BLaER1 (cell line): ENCODE data around the gene GNB5.
"Not testable (repeated sequence)": the region's sequence is repeated elsewhere in the genome, so short reads cannot be mapped to it uniquely, and the experiment has no call there.

Experiments
- H3K27ac ChIP-seq: shearing (Covaris generic); formaldehyde crosslinking; 2 replicates; pipeline ENCODE4 v1.8.1; 2022
- H3K27me3 ChIP-seq: shearing (Covaris generic); formaldehyde crosslinking; 2 replicates; pipeline ENCODE4 v1.8.1; 2022
- H3K36me3 ChIP-seq: shearing (Covaris generic); formaldehyde crosslinking; 2 replicates; pipeline ENCODE4 v1.8.1; 2022
- H3K4me1 ChIP-seq: shearing (Covaris generic); formaldehyde crosslinking; 2 replicates; pipeline ENCODE4 v1.8.1; 2022
- H3K4me2 ChIP-seq: shearing (Covaris generic); formaldehyde crosslinking; 2 replicates; pipeline ENCODE4 v1.8.1; 2022
- H3K4me3 ChIP-seq: shearing (Covaris generic); formaldehyde crosslinking; 2 replicates; pipeline ENCODE4 v1.8.1; 2022
- H3K9ac ChIP-seq: shearing (Covaris generic); formaldehyde crosslinking; 2 replicates; pipeline ENCODE4 v1.8.1; 2022
- H3K9me3 ChIP-seq: shearing (Covaris generic); formaldehyde crosslinking; 2 replicates; pipeline ENCODE4 v1.8.1; 2022
- H4K20me1 ChIP-seq: shearing (Covaris generic); formaldehyde crosslinking; 2 replicates; pipeline ENCODE4 v1.8.1; 2022
- Cebpa-rat ChIP-seq: shearing (Covaris generic); IDR thresholded peaks from 2 replicates; pipeline ENCODE4 v1.8.1; 2022

The GNB5 gene

GRCh38 chr15:52097180-52097579 is 94.0 kb downstream of the GNB5 start:
- H3K9me3 ChIP-seq, result no peaks in the 10 kb centered on the region; the same call in 1 of the 2 replicates
- H3K36me3 ChIP-seq, result no peaks in the 10 kb centered on the region
- no peak overlapping the region for H3K4me2 ChIP-seq
- H3K27ac ChIP-seq, result no peak overlapping the region
- H3K4me3 ChIP-seq, result no peak overlapping the region
- no peaks in the 10 kb centered on the region for H4K20me1 ChIP-seq
- TF ChIP-seq Cebpa-rat, result no peak
- peaks cover 5% of the 10 kb centered on the region for H3K4me1 ChIP-seq
- no peak overlapping the region for H3K9ac ChIP-seq
- no peaks in the 10 kb centered on the region for H3K27me3 ChIP-seq

- H3K36me3 ChIP-seq, H3K4me2 ChIP-seq, H3K4me3 ChIP-seq, H3K9me3 ChIP-seq, H4K20me1 ChIP-seq, H3K4me1 ChIP-seq, H3K27ac ChIP-seq, H3K9ac ChIP-seq, H3K27me3 ChIP-seq: not testable (repeated sequence)
Observed at GRCh38 chr15:52096536-52096935, 94.7 kb downstream of the GNB5 start.

GRCh38 chr15:52095597-52096262 is 95.5 kb downstream of the GNB5 start:
- TF ChIP-seq Cebpa-rat, result no peak
- Histone ChIP-seq H3K4me2 (no peak overlapping the region), H3K4me1 (no peaks in the 10 kb centered on the region), H3K27ac (no peak overlapping the region), H3K9ac (no peak overlapping the region), H3K27me3 (no peaks in the 10 kb centered on the region), H3K36me3 (no peaks in the 10 kb centered on the region), H3K9me3 (peaks cover 12% of the 10 kb centered on the region), H3K4me3 (no peak overlapping the region), H4K20me1 (no peaks in the 10 kb centered on the region)

GRCh38 chr15:52094811-52095584 is 96.2 kb downstream of the GNB5 start:
- no peak overlapping the region for H3K27ac ChIP-seq
- TF ChIP-seq Cebpa-rat, result no peak
- no peak overlapping the region for H3K9ac ChIP-seq
- no peaks in the 10 kb centered on the region for H3K4me1 ChIP-seq
- H3K36me3 ChIP-seq, result no peaks in the 10 kb centered on the region
- H3K4me2 ChIP-seq, result no peak overlapping the region
- H3K9me3 ChIP-seq, result peaks cover 19% of the 10 kb centered on the region
- no peaks in the 10 kb centered on the region for H4K20me1 ChIP-seq
- H3K27me3 ChIP-seq, result no peaks in the 10 kb centered on the region
- no peak overlapping the region for H3K4me3 ChIP-seq

- no peak overlapping the region for H3K4me2 ChIP-seq
- no peaks in the 10 kb centered on the region for H4K20me1 ChIP-seq
- no peak for TF ChIP-seq Cebpa-rat
- no peak overlapping the region for H3K27ac ChIP-seq
- H3K9me3 ChIP-seq, result peaks cover 27% of the 10 kb centered on the region
- H3K4me1 ChIP-seq, result no peaks in the 10 kb centered on the region
- no peaks in the 10 kb centered on the region for H3K27me3 ChIP-seq
- H3K4me3 ChIP-seq, result no peak overlapping the region
- no peaks in the 10 kb centered on the region for H3K36me3 ChIP-seq
- H3K9ac ChIP-seq, result no peak overlapping the region
Observed at GRCh38 chr15:52093539-52094510, 97.4 kb downstream of the GNB5 start.

- no peak for TF ChIP-seq Cebpa-rat
- H3K9me3 ChIP-seq, result peaks cover 32% of the 10 kb centered on the region
- H3K4me2 ChIP-seq, result no peak overlapping the region
- H4K20me1 ChIP-seq, result no peaks in the 10 kb centered on the region
- H3K9ac ChIP-seq, result no peak overlapping the region
- H3K27ac ChIP-seq, result no peak overlapping the region
- H3K4me1 ChIP-seq, result no peaks in the 10 kb centered on the region
- no peaks in the 10 kb centered on the region for H3K36me3 ChIP-seq
- H3K27me3 ChIP-seq, result no peaks in the 10 kb centered on the region
- no peak overlapping the region for H3K4me3 ChIP-seq
Observed at GRCh38 chr15:52093167-52093538, 98.0 kb downstream of the GNB5 start.

- no peak overlapping the region for H3K27ac ChIP-seq
- H3K36me3 ChIP-seq, result no peaks in the 10 kb centered on the region
- no peaks in the 10 kb centered on the region for H4K20me1 ChIP-seq
- no peak overlapping the region for H3K4me3 ChIP-seq
- peaks cover 1% of the 10 kb centered on the region; the same call in 1 of the 2 replicates for H3K4me1 ChIP-seq
- H3K9ac ChIP-seq, result no peak overlapping the region
- no peak overlapping the region for H3K4me2 ChIP-seq
- TF ChIP-seq Cebpa-rat, result no peak
- H3K9me3 ChIP-seq, result peaks cover 44% of the 10 kb centered on the region
- no peaks in the 10 kb centered on the region for H3K27me3 ChIP-seq
Observed at GRCh38 chr15:52090193-52090592, 101.0 kb downstream of the GNB5 start.

- no peak for TF ChIP-seq Cebpa-rat
- Histone ChIP-seq H3K4me3 (no peak overlapping the region), H3K27me3 (no peaks in the 10 kb centered on the region)
Observed at GRCh38 chr15:52086011-52086786, 105.0 kb downstream of the GNB5 start.

GRCh38 chr15:52085299-52085698 is 105.9 kb downstream of the GNB5 start:
- TF ChIP-seq Cebpa-rat, result no peak
- H3K4me2 ChIP-seq, result 0 out of 2 replicates have a peak overlapping the region, but pooled peaks have one; percentile 3
- peaks cover 5% of the 10 kb centered on the region; the same call in 1 of the 2 replicates for H4K20me1 ChIP-seq
- no peak overlapping the region for H3K27ac ChIP-seq
- H3K4me3 ChIP-seq, result no peak overlapping the region
- H3K4me1 ChIP-seq, result peaks cover 42% of the 10 kb centered on the region
- H3K9me3 ChIP-seq, result peaks cover 28% of the 10 kb centered on the region
- no peak overlapping the region for H3K9ac ChIP-seq
- no peaks in the 10 kb centered on the region for H3K36me3 ChIP-seq
- no peaks in the 10 kb centered on the region for H3K27me3 ChIP-seq

More at GRCh38 chr15:52086011-52086786, 105.0 kb downstream of the GNB5 start:
- H3K4me1 ChIP-seq, result peaks cover 33% of the 10 kb centered on the region
- H3K9ac ChIP-seq, result no peak overlapping the region
- H3K9me3 ChIP-seq, result peaks cover 37% of the 10 kb centered on the region
- no peak overlapping the region for H3K4me2 ChIP-seq
- peaks cover 5% of the 10 kb centered on the region; the same call in 1 of the 2 replicates for H4K20me1 ChIP-seq
- H3K27ac ChIP-seq, result no peak overlapping the region
- no peaks in the 10 kb centered on the region for H3K36me3 ChIP-seq
